ACC112 (cell line): ENCODE data around the gene INVS.
"Not testable (repeated sequence)": the region's sequence is repeated elsewhere in the genome, so short reads cannot be mapped to it uniquely, and the experiment has no call there.

ENCODE experiments used
- H2AFZ ChIP-seq: fragments of 200-600 bp; sonication (generic); one replicate; pipeline ENCODE4 v1.6.0; 2017; ENCODE audit warnings: antibody characterized with exemption, low read length; ENCODE audit not compliant: unreplicated experiment
- H3K27ac ChIP-seq: fragments of 200-600 bp; sonication (generic); 2 replicates; pipeline ENCODE4 v1.5.1; 2014; ENCODE audit warnings: low read depth, mild to moderate bottlenecking, antibody characterized with exemption, low read length, moderate library complexity
- H3K27me3 ChIP-seq: fragments of 200-600 bp; sonication (generic); 2 replicates; pipeline ENCODE4 v1.6.1; 2014; ENCODE audit warnings: mild to moderate bottlenecking, antibody characterized with exemption, low read length, moderate library complexity, mixed read lengths; ENCODE audit not compliant: insufficient read depth
- H3K36me3 ChIP-seq: fragments of 200-600 bp; sonication (generic); 2 replicates; pipeline ENCODE4 v1.6.1; 2016; ENCODE audit warnings: mild to moderate bottlenecking, antibody characterized with exemption, low read length, moderate library complexity, mixed read lengths; ENCODE audit not compliant: insufficient read depth
- H3K4me1 ChIP-seq: fragments of 200-600 bp; sonication (generic); one replicate; pipeline ENCODE4 v1.6.1; 2016; ENCODE audit warnings: low read length, mixed read lengths; ENCODE audit not compliant: insufficient read depth, unreplicated experiment, control insufficient read depth
- H3K4me3 ChIP-seq: fragments of 200-600 bp; sonication (generic); 2 replicates; pipeline ENCODE4 v1.5.1; 2014; ENCODE audit warnings: mild to moderate bottlenecking, low read depth, low read length
- H3K79me2 ChIP-seq: fragments of 200-600 bp; sonication (generic); one replicate; pipeline ENCODE4 v1.6.0; 2016; ENCODE audit warnings: low read length; ENCODE audit not compliant: control insufficient read depth, unreplicated experiment, insufficient read depth

The INVS gene

GRCh38 chr9:100309992-100310391, 210.9 kb downstream of the INVS start:
- Histone ChIP-seq H3K4me1 (peaks cover 16% of the 10 kb centered on the region), H3K79me2 (peaks cover 57% of the 10 kb centered on the region), H3K27me3 (no peaks in the 10 kb centered on the region), H3K4me3 (no peak overlapping the region), H2AFZ (no peak overlapping the region), H3K27ac (0 out of 2 replicates have a peak overlapping the region, but pooled peaks have one; percentile 17), H3K36me3 (peaks cover 34% of the 10 kb centered on the region)

DNA sequence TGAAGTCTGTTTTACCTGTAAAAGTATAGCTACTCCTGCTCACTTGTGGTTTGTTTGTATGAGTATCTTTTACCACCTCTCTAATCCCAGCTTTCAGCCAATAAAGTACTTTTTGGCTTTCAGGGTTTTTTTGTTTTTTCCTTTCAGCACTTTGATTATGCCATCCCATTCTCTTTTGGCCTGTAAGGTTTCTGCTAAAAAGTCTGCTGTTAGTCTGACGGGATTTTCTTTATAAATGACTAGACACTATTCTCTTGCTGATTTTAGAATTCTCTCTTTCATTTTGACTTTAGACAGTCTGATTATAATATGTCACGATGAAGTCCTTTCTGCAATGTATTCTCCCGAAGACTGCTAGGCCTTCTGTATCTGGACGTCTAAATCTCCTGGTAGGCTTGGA, 216.5 kb downstream of the INVS start:
- H3K79me2 ChIP-seq, result peaks cover 48% of the 10 kb centered on the region
- no peak overlapping the region for H3K4me3 ChIP-seq
- no peaks in the 10 kb centered on the region for H3K27me3 ChIP-seq
- no peak overlapping the region for H3K27ac ChIP-seq
- H3K36me3 ChIP-seq, result peaks cover 42% of the 10 kb centered on the region
- H3K4me1 ChIP-seq, result peaks cover 25% of the 10 kb centered on the region
- no peak overlapping the region for H2AFZ ChIP-seq

- Histone ChIP-seq H3K4me1 (peaks cover 25% of the 10 kb centered on the region), H3K27me3 (no peaks in the 10 kb centered on the region), H3K4me3 (peak overlapping the region; percentile 22; the same call in 1 of the 2 replicates), H3K27ac (peak overlapping the region; percentile 64), H3K79me2 (peaks cover 33% of the 10 kb centered on the region), H2AFZ (no peak overlapping the region), H3K36me3 (peaks cover 35% of the 10 kb centered on the region)
Observed at GRCh38 chr9:100317706-100318105, 218.7 kb downstream of the INVS start.

DNA sequence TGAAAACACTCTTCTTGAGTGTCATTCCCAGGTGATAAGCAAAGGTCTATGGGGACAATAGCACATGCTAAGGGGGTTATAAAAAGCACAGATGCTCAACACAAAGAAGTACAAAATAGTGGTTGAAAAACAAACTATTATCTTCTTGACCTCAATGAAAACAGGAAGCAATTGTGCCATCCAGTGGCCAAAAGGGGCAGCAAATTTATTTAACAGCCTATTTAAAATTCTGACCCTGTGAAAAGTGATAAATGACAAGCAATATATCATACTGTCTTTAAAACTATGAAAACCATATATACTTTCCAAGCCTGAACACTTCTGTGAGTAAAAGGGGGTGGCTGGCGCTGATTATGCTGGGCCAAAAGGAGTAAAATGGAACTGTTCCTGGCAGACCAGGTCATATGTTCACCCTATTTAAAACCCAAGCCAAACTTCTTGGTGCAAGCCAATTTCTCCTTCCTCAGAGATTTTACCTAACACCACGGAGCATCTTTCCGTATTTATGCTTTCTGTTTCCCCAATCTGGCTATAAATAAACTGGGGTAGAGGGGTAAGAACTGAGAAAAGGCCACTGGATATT, 224.0 kb downstream of the INVS start:
- H3K79me2 ChIP-seq, result peaks cover 7% of the 10 kb centered on the region
- peaks cover 20% of the 10 kb centered on the region for H3K36me3 ChIP-seq
- no peak overlapping the region for H3K27ac ChIP-seq
- no peaks in the 10 kb centered on the region for H3K27me3 ChIP-seq
- H3K4me3 ChIP-seq, result no peak overlapping the region
- peaks cover 4% of the 10 kb centered on the region for H3K4me1 ChIP-seq
- H2AFZ ChIP-seq, result no peak overlapping the region

DNA sequence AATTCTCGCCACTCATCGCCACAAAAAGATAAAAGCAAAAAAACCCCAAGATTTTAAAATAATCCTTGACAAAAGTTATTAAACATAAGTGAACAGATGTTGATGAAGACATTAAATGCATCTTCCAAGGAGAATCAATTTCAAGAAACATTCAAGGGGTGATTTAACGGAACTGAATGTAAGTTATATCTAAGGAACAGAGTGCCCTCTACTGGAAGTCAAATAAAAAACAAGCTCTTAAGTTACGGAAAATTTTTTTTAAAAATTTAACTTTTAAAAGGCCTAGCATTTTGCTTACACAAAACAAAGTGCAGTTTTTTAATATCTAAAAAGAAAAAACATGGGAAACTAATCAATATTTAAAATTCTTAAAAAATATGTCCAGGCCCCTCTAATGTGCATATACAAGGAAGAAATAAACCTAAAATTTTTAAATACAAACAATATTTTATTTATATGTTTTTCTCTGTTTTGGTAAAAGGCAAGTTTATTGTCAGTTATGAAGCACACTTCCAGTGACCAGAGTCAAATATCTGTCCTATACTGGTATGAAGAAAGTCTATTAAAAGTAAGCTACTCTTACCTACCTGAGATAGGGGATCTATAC, 225.7 kb downstream of the INVS start:
- peaks cover 7% of the 10 kb centered on the region for H3K79me2 ChIP-seq
- H2AFZ ChIP-seq, result no peak overlapping the region
- no peak overlapping the region for H3K4me3 ChIP-seq
- no peaks in the 10 kb centered on the region for H3K4me1 ChIP-seq
- H3K27me3 ChIP-seq, result no peaks in the 10 kb centered on the region
- peaks cover 24% of the 10 kb centered on the region for H3K36me3 ChIP-seq
- H3K27ac ChIP-seq, result no peak overlapping the region

DNA sequence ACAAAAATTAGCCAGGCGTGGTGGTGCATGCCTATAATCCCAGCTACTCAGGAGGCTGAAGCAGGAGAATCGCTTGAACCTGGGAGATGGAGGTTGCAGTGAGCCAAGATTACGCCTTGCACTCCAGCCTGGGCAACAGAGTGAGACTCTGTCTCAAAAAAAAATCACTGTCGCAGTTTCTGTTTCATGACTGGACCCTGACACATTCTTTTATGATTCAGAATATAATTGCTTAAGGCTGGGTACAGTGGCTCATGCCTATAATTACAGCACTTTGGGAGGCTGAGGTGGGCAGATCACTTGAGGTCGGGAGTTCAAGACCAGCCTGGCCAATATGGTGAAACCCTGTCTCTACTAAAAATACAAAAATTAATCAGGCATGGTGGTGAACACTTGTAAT, 239.7 kb downstream of the INVS start:
- not testable (repeated sequence) for H3K4me3 ChIP-seq, H3K27ac ChIP-seq, H3K4me1 ChIP-seq, H2AFZ ChIP-seq, H3K27me3 ChIP-seq
- Histone ChIP-seq H3K79me2 (peaks cover 55% of the 10 kb centered on the region), H3K36me3 (peaks cover 12% of the 10 kb centered on the region; the same call in 1 of the 2 replicates)

GRCh38 chr9:100340224-100340623, 241.2 kb downstream of the INVS start:
- Histone ChIP-seq H3K4me3 (no peak overlapping the region), H3K36me3 (peaks cover 18% of the 10 kb centered on the region), H3K79me2 (peaks cover 69% of the 10 kb centered on the region), H3K27me3 (no peaks in the 10 kb centered on the region), H3K27ac (no peak overlapping the region), H3K4me1 (peaks cover 4% of the 10 kb centered on the region), H2AFZ (no peak overlapping the region)

DNA sequence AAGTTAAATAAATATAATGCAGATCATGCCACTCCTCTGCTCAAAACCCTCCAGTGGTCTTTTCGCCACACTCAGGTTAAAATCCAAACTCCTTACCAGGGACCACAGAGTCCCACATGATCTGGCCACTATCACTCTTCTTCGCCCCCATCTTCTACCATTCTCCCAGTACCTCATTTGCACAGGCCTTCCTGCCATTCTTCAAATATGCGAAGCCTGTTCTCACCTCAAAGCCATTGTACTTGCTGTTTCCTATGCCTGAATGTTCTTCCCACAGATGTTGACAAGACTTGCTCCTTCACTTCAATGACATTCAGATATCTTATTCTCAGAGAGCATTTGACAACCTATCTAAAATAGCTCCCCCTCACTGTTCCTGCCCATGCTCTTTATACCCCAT, 242.8 kb downstream of the INVS start:
- Histone ChIP-seq H3K27ac (no peak overlapping the region), H2AFZ (no peak overlapping the region), H3K4me1 (peaks cover 10% of the 10 kb centered on the region), H3K36me3 (peaks cover 32% of the 10 kb centered on the region), H3K4me3 (no peak overlapping the region), H3K79me2 (peaks cover 80% of the 10 kb centered on the region), H3K27me3 (no peaks in the 10 kb centered on the region)

DNA sequence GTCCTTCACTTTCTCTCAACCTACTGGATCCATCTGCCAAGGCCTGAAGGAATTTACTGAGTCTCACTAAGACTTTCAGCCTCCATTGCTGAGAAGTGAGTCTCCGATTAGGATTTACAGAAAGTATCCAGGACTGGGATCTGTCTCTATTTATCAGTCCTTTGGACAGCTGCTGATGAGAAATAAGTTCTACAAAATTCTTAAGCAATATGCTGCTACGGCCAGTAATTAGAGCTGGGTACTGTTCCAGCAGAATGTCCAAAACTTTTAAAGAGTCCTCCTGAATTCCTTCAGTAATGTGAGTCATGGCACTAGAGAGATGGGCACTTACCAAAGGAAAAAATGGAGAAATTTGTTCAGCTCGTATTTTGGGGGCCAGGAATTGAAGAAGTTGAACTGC, 247.8 kb downstream of the INVS start:
- peak overlapping the region; percentile 11; the same call in 1 of the 2 replicates for H3K27ac ChIP-seq
- H3K4me1 ChIP-seq, result peaks cover 36% of the 10 kb centered on the region
- no peak overlapping the region for H3K4me3 ChIP-seq
- H3K27me3 ChIP-seq, result no peaks in the 10 kb centered on the region
- peaks cover 19% of the 10 kb centered on the region for H3K36me3 ChIP-seq
- no peak overlapping the region for H2AFZ ChIP-seq
- H3K79me2 ChIP-seq, result peaks cover 92% of the 10 kb centered on the region

DNA sequence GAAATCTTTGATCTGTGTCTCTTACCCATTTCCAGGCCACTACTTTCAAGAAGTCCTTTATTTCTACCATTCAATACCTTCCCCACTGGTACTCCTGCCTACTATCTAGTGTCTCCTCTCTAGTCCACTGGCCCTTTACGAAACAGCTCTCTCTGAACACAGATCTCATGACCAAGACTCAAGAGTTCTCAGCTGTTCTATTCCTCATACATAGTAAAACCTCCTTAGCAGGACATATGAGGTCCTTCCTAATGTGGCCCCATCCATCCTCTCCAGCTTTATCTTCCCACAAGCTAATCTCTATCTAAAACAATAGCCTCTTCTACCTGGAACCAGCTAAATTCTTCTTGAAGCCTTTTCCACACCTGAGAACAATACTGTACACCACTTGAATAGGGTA, 251.1 kb downstream of the INVS start:
- peaks cover 71% of the 10 kb centered on the region for H3K79me2 ChIP-seq
- peaks cover 14% of the 10 kb centered on the region for H3K36me3 ChIP-seq
- no peak overlapping the region for H3K27ac ChIP-seq
- no peaks in the 10 kb centered on the region for H3K27me3 ChIP-seq
- H2AFZ ChIP-seq, result no peak overlapping the region
- H3K4me1 ChIP-seq, result peaks cover 32% of the 10 kb centered on the region
- H3K4me3 ChIP-seq, result peak overlapping the region; percentile 64
